Measurements from ENCODE around the gene HMBS. TPM values are rescaled to one million over a fixed set of nuclear protein-coding genes. Genes with fewer than 3 reads are reported as not detected.

The HMBS gene
- total RNA-seq, 1 experiment from 2014 or later, result 61.6 TPM

DNA sequence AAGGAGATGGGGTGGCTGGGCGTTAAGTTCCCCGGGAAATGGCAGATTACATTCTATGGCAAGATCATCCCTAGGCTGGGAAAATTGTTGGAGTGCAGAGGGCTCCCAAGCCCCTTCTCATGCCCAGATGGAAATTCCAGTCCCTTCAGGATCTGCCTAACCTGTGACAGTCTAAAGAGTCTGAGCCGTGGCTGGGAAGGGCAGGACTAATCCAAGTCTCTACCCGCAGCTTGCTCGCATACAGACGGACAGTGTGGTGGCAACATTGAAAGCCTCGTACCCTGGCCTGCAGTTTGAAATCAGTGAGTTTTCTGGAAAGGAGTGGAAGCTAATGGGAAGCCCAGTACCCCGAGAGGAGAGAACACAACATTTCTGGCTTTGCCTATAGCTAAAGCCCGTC, 3.7 kb downstream of the HMBS start:
- H3K36me3 ChIP-seq (ENCODE audit: control insufficient read depth, insufficient read depth, low read length), result peaks cover 4% of the 10 kb centered on the region
- in situ Hi-C loops (cut with HindIII; ENCODE audit: low pct_unique_long_range_greater_than_20kb, low sequenced_read_pairs) (no loop called here), intact Hi-C loops (cut with micrococcal nuclease; ENCODE audit: unreplicated experiment) (no loop called here)
- H3K27me3 ChIP-seq (ENCODE audit: control insufficient read depth, insufficient read depth, low read length), result no peaks in the 10 kb centered on the region
- CTCF ChIA-PET, result interaction anchor here (0.6 kb wide), 1 partner anchor 195 kb away, joined by 3 read pairs; no protein-coding TSS in a partner anchor
- no peak overlapping the region for H3K27ac ChIP-seq (ENCODE audit: low read length)
- POLR2A ChIA-PET, result no interaction called here
- DNase-seq (ENCODE audit: low read depth, low spot score) (no peak), ATAC-seq (no peak)
- no peaks in the 10 kb centered on the region for H3K9me3 ChIP-seq (ENCODE audit: control insufficient read depth, insufficient read depth, low read depth, low read length)
- BruUV-seq (replicated peaks), result no TSS peak
- TF ChIP-seq TCF7L2 (IDR thresholded peaks at IDR 0.05; ENCODE audit: low read depth, low read length) (no peak), POLR2AphosphoS5 (IDR thresholded peaks at IDR 0.05; ENCODE audit: low read depth, low read length) (no peak), SIN3A (IDR thresholded peaks at IDR 0.05; ENCODE audit: borderline replicate concordance, insufficient read depth, low read depth, low read length) (no peak)
- TF ChIP-seq, protein P1, sequence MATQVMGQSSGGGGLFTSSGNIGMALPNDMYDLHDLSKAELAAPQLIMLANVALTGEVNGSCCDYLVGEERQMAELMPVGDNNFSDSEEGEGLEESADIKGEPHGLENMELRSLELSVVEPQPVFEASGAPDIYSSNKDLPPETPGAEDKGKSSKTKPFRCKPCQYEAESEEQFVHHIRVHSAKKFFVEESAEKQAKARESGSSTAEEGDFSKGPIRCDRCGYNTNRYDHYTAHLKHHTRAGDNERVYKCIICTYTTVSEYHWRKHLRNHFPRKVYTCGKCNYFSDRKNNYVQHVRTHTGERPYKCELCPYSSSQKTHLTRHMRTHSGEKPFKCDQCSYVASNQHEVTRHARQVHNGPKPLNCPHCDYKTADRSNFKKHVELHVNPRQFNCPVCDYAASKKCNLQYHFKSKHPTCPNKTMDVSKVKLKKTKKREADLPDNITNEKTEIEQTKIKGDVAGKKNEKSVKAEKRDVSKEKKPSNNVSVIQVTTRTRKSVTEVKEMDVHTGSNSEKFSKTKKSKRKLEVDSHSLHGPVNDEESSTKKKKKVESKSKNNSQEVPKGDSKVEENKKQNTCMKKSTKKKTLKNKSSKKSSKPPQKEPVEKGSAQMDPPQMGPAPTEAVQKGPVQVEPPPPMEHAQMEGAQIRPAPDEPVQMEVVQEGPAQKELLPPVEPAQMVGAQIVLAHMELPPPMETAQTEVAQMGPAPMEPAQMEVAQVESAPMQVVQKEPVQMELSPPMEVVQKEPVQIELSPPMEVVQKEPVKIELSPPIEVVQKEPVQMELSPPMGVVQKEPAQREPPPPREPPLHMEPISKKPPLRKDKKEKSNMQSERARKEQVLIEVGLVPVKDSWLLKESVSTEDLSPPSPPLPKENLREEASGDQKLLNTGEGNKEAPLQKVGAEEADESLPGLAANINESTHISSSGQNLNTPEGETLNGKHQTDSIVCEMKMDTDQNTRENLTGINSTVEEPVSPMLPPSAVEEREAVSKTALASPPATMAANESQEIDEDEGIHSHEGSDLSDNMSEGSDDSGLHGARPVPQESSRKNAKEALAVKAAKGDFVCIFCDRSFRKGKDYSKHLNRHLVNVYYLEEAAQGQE (IDR thresholded peaks at IDR 0.05; ENCODE audit: insufficient read depth in 1 of 2, low read depth in 2 of 2, low read length in 1 of 2), result no peak
- TF ChIP-seq, protein P2, sequence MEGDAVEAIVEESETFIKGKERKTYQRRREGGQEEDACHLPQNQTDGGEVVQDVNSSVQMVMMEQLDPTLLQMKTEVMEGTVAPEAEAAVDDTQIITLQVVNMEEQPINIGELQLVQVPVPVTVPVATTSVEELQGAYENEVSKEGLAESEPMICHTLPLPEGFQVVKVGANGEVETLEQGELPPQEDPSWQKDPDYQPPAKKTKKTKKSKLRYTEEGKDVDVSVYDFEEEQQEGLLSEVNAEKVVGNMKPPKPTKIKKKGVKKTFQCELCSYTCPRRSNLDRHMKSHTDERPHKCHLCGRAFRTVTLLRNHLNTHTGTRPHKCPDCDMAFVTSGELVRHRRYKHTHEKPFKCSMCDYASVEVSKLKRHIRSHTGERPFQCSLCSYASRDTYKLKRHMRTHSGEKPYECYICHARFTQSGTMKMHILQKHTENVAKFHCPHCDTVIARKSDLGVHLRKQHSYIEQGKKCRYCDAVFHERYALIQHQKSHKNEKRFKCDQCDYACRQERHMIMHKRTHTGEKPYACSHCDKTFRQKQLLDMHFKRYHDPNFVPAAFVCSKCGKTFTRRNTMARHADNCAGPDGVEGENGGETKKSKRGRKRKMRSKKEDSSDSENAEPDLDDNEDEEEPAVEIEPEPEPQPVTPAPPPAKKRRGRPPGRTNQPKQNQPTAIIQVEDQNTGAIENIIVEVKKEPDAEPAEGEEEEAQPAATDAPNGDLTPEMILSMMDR (IDR thresholded peaks at IDR 0.05), result no peak
- no peak overlapping the region for H3K4me3 ChIP-seq (ENCODE audit: low read depth in 2 of 2, low read length in 2 of 2)
- peaks cover 23% of the 10 kb centered on the region for H3K4me1 ChIP-seq (ENCODE audit: control insufficient read depth, insufficient read depth, low read length)

DNA sequence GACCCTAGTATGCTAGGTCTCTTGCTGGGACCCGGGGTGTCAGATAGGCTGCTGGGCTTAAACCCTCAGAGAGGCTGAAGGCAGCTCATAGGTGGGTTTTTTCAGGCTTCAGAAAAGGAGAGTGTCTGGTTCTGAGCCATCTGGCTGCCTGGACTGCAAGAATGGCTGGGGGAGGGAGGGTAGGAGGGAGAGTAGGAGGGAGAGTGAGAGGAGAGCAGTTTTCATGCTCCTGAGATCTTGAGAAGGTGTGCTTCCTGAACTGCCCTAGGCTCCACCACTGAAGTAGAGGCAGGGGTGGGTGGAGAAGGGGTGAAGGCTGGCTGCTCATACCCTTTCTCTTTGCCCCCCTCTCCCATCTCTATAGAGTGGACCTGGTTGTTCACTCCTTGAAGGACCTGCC, 4.6 kb downstream of the HMBS start:
- POLR2A ChIA-PET, result interaction anchor here (0.5 to 0.7 kb wide), 3 partner anchors 16 to 95 kb away, joined by 3 to 7 read pairs (median 6); partner anchors contain the start of gene VPS11
- no TSS peak for BruUV-seq (replicated peaks)
- CTCF ChIA-PET, result no interaction called here
- intact Hi-C loops (cut with micrococcal nuclease; ENCODE audit: unreplicated experiment), result no loop called here
- no peak for TF ChIP-seq TCF7L2 (IDR thresholded peaks at IDR 0.05; ENCODE audit: low read depth, low read length)
- TF ChIP-seq POLR2AphosphoS5 (IDR thresholded peaks at IDR 0.05; ENCODE audit: low read depth, low read length), result no peak
- TF ChIP-seq, protein P2 (IDR thresholded peaks at IDR 0.05), result no peak
- TF ChIP-seq, protein P1 (IDR thresholded peaks at IDR 0.05; ENCODE audit: insufficient read depth in 1 of 2, low read depth in 2 of 2, low read length in 1 of 2), result no peak
- no peak for TF ChIP-seq SIN3A (IDR thresholded peaks at IDR 0.05; ENCODE audit: borderline replicate concordance, insufficient read depth, low read depth, low read length)
- DNase-seq (ENCODE audit: low read depth, low spot score) (no peak), ATAC-seq (no peak)
- Histone ChIP-seq H3K27ac (ENCODE audit: low read length) (no peak overlapping the region), H3K9me3 (ENCODE audit: control insufficient read depth, insufficient read depth, low read depth, low read length) (no peaks in the 10 kb centered on the region), H3K27me3 (ENCODE audit: control insufficient read depth, insufficient read depth, low read length) (no peaks in the 10 kb centered on the region), H3K4me1 (ENCODE audit: control insufficient read depth, insufficient read depth, low read length) (peaks cover 24% of the 10 kb centered on the region), H3K36me3 (ENCODE audit: control insufficient read depth, insufficient read depth, low read length) (peaks cover 6% of the 10 kb centered on the region), H3K4me3 (ENCODE audit: low read depth in 2 of 2, low read length in 2 of 2) (no peak overlapping the region)
- in situ Hi-C loops (cut with HindIII; ENCODE audit: low pct_unique_long_range_greater_than_20kb, low sequenced_read_pairs), result no loop called here
